HG03575 (cell line): ENCODE results near the gene PTPN2.
"Not testable (repeated sequence)": the region's sequence is repeated elsewhere in the genome, so short reads cannot be mapped to it uniquely, and the experiment has no call there.

ENCODE experiments used
- ATAC-seq: cut with Tn5 transposase; IDR thresholded peaks from one replicate; pipeline ENCODE4 v1.9.1; 2021; ENCODE audit not compliant: unreplicated experiment, insufficient number of reproducible peaks, low FRiP score; ENCODE audit errors: extremely low read depth

PTPN2 gene

GRCh38 chr18:12896784-12897333 lies 12.8 kb upstream of the PTPN2 start:
- ATAC-seq = not testable (repeated sequence)

- ATAC-seq = no peak
Observed at GRCh38 chr18:12895626-12896025, 11.6 kb upstream of the PTPN2 start.

GRCh38 chr18:12895014-12895413 lies 11.0 kb upstream of the PTPN2 start:
- ATAC-seq = no peak

GRCh38 chr18:12891561-12891960 lies 7.5 kb upstream of the PTPN2 start:
- ATAC-seq = no peak

- ATAC-seq = no peak
Observed at GRCh38 chr18:12890964-12891363, 6.9 kb upstream of the PTPN2 start.

GRCh38 chr18:12886498-12887126 lies 2.6 kb upstream of the PTPN2 start:
- ATAC-seq = no peak

GRCh38 chr18:12885500-12885899 lies 1.5 kb upstream of the PTPN2 start:
- ATAC-seq = no peak

- no peak for ATAC-seq
Observed at GRCh38 chr18:12884406-12885323, 628 bp upstream of the PTPN2 start.

GRCh38 chr18:12883372-12883683 lies 709 bp downstream of the PTPN2 start:
- ATAC-seq = no peak

- ATAC-seq = no peak
Observed at GRCh38 chr18:12882453-12883371, 1.3 kb downstream of the PTPN2 start.

GRCh38 chr18:12880541-12880910 lies 3.5 kb downstream of the PTPN2 start:
- no peak for ATAC-seq

- no peak for ATAC-seq
Observed at GRCh38 chr18:12879840-12880540, 4.0 kb downstream of the PTPN2 start.

GRCh38 chr18:12874992-12875391 lies 9.0 kb downstream of the PTPN2 start:
- ATAC-seq = not testable (repeated sequence)

GRCh38 chr18:12873961-12874567 lies 10.0 kb downstream of the PTPN2 start:
- not testable (repeated sequence) for ATAC-seq

- no peak for ATAC-seq
Observed at GRCh38 chr18:12872408-12872807, 11.6 kb downstream of the PTPN2 start.

- no peak for ATAC-seq
Observed at GRCh38 chr18:12868576-12868975, 15.5 kb downstream of the PTPN2 start.

- ATAC-seq = no peak
Observed at GRCh38 chr18:12867441-12868123, 16.5 kb downstream of the PTPN2 start.

- no peak for ATAC-seq
Observed at GRCh38 chr18:12863687-12864216, 20.3 kb downstream of the PTPN2 start.
